ENCODE results near the gene MALSU1.

MALSU1 gene

DNA sequence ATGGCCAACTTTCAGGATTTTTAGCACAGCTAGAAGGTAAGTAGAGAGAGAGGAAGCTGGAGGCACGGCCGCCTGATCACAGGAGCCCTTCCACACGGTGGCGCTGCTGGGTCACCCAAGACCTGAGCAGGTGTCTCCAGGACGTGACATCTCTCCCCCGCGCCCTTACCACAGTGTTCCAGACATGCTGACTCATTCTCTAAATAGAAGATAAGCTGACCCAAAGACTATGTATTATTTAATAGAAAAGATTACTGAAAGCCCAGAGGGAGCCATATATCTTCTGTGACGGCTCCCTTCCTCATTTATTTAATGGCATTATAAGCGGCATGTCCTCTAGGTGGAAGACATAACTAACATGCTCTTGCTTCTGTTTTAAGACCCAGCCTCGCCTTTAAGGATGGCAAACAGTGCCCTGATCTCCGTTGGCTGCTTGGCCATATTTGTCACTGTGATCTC, 26.0 kb upstream of the MALSU1 start:
- H3K9ac ChIP-seq (ENCODE audit: low read length): no peak overlapping the region
- H3K27me3 ChIP-seq (ENCODE audit: control insufficient read depth, insufficient read depth, low read length): no peaks in the 10 kb centered on the region
- H3K4me3 ChIP-seq (ENCODE audit: low read length): no peak overlapping the region
- H3K4me1 ChIP-seq (ENCODE audit: control insufficient read depth, insufficient read depth, low read length): peaks cover 6% of the 10 kb centered on the region
- H3K36me3 ChIP-seq (ENCODE audit: control insufficient read depth, insufficient read depth, low read length): no peaks in the 10 kb centered on the region
- no peaks in the 10 kb centered on the region for H3K9me3 ChIP-seq (ENCODE audit: control insufficient read depth, low read length)

DNA sequence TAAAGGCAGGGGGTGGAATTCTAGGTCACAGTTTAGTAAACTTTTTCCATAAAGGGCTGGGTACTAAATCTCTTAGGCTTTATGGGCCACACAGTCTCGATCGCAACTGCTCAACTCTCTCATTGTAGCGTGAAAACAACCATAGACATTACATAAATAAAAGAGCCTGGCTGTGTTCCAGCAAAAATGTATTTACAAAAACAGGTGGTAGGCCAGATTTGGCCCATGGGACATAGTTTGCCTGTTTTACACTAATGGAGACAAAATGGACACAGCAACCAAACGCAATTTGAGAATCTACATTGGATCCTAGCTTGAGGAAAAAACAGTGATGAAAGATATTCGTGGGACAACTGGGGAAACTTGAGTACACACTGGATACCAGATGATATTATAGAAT, 23.2 kb upstream of the MALSU1 start:
- Histone ChIP-seq H3K4me1 (ENCODE audit: control insufficient read depth, insufficient read depth, low read length) (peaks cover 6% of the 10 kb centered on the region), H3K27me3 (ENCODE audit: control insufficient read depth, insufficient read depth, low read length) (no peaks in the 10 kb centered on the region), H3K36me3 (ENCODE audit: control insufficient read depth, insufficient read depth, low read length) (no peaks in the 10 kb centered on the region), H3K9ac (ENCODE audit: low read length) (no peak overlapping the region), H3K4me3 (ENCODE audit: low read length) (no peak overlapping the region), H3K9me3 (ENCODE audit: control insufficient read depth, low read length) (no peaks in the 10 kb centered on the region)

DNA sequence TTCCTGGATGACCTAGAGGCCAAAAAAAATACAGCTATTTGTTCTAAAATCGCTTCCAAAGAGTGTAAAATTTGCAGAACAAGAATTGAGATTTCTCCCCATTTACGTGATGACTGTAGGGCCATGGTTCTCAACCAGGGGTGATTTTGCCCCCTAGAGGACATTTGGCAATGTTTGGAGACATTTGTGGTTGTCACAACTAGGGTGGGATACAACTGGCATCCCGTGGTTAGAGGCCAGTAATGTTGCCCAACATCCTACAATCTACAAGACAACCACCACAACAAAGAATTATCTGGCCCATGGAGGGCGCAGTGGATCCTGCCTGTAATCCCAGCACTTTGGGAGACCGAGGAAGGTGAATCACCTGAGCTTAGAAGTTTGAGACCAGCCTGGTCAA, 22.8 kb upstream of the MALSU1 start:
- Histone ChIP-seq H3K4me3 (ENCODE audit: low read length) (no peak overlapping the region), H3K9ac (ENCODE audit: low read length) (no peak overlapping the region), H3K4me1 (ENCODE audit: control insufficient read depth, insufficient read depth, low read length) (peaks cover 6% of the 10 kb centered on the region), H3K27me3 (ENCODE audit: control insufficient read depth, insufficient read depth, low read length) (no peaks in the 10 kb centered on the region), H3K36me3 (ENCODE audit: control insufficient read depth, insufficient read depth, low read length) (no peaks in the 10 kb centered on the region), H3K9me3 (ENCODE audit: control insufficient read depth, low read length) (no peaks in the 10 kb centered on the region)

DNA sequence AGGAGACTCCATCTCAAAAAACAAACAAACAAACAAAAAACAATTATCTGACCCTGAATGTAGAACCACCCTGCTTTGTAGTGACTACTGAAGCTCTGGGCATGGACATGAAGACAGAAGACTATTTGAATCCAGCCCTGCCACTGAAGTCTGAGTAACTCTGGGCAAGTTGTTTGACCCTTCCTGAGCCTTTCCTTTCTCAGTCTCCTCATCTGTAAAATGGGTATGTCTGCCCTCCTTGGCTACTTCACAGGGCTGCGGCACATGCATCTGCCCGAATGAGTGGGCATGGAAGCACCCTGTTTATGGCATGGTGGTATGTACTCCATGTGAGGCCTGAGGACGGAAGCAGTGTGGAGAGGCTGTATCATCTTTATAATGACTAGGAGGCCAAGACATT, 22.2 kb upstream of the MALSU1 start:
- Histone ChIP-seq H3K9ac (ENCODE audit: low read length) (no peak overlapping the region), H3K4me1 (ENCODE audit: control insufficient read depth, insufficient read depth, low read length) (peaks cover 6% of the 10 kb centered on the region), H3K9me3 (ENCODE audit: control insufficient read depth, low read length) (no peaks in the 10 kb centered on the region), H3K4me3 (ENCODE audit: low read length) (no peak overlapping the region), H3K27me3 (ENCODE audit: control insufficient read depth, insufficient read depth, low read length) (no peaks in the 10 kb centered on the region), H3K36me3 (ENCODE audit: control insufficient read depth, insufficient read depth, low read length) (no peaks in the 10 kb centered on the region)

DNA sequence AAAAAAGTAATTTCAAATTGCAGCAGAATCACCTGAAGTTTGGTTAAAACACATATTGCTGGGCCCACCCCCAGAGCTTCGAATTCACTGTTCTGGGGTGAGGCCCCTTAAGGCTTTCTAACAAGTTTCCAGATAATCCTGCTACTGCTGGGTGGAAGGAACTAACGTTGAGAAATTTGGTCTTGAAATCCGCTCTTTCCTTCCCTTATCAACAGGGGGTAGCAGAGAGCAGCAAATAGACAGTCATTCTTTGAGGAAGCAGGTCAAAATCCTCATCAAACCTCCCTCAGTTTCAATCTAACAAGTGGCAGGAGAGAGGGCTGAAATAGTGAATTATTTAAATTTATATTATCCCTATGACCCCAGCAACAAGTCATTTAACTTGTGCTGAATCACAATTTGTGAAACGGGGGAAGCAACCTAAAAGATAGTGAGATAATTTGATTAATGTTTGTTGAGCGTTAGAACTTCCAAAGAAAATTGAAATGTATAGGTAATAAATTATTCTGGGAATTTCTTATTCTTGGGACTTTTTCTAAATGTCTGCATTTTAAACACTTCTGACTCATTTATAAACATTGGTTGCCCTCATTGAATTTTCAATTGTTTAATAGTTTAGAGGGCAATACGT, 21.7 kb upstream of the MALSU1 start:
- no peaks in the 10 kb centered on the region for H3K36me3 ChIP-seq (ENCODE audit: control insufficient read depth, insufficient read depth, low read length)
- H3K4me1 ChIP-seq (ENCODE audit: control insufficient read depth, insufficient read depth, low read length): peaks cover 6% of the 10 kb centered on the region
- no peak overlapping the region for H3K9ac ChIP-seq (ENCODE audit: low read length)
- H3K9me3 ChIP-seq (ENCODE audit: control insufficient read depth, low read length): no peaks in the 10 kb centered on the region
- H3K4me3 ChIP-seq (ENCODE audit: low read length): no peak overlapping the region
- H3K27me3 ChIP-seq (ENCODE audit: control insufficient read depth, insufficient read depth, low read length): no peaks in the 10 kb centered on the region

DNA sequence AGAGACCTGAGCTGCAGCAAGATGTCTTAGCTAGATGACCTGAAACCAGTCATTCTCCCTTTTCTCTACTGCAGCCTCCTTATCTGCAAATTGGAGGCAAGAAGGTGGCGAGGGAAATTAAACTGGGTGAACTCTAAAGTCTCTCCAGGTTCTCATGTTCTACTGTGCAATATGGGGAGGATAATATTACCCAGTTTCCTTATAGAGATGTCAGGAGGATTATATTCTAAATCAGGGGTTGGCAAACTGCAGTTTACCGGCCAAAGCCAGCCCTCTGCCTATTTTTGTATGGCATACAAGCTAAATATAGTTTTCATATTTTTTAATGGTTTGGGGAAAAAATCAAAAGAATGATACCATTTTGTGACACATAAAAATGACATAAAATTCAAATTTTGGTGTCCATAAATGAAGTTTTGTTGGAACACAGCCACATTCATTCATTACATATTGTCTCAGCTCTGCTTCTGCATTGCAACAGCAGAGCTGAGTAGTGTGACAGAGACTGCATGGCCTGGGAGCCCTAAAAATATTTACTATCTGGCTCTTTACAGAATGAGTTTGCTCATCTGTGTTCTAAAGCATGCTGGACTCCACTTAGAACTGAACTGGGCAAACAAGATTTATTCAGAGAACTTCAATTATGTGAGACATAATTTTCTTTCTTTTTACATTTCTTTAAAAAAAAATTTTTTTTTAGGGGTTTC, 19.2 kb upstream of the MALSU1 start:
- Histone ChIP-seq H3K27me3 (ENCODE audit: control insufficient read depth, insufficient read depth, low read length) (no peaks in the 10 kb centered on the region), H3K36me3 (ENCODE audit: control insufficient read depth, insufficient read depth, low read length) (no peaks in the 10 kb centered on the region), H3K4me1 (ENCODE audit: control insufficient read depth, insufficient read depth, low read length) (no peaks in the 10 kb centered on the region), H3K9me3 (ENCODE audit: control insufficient read depth, low read length) (no peaks in the 10 kb centered on the region), H3K4me3 (ENCODE audit: low read length) (no peak overlapping the region), H3K9ac (ENCODE audit: low read length) (no peak overlapping the region)

DNA sequence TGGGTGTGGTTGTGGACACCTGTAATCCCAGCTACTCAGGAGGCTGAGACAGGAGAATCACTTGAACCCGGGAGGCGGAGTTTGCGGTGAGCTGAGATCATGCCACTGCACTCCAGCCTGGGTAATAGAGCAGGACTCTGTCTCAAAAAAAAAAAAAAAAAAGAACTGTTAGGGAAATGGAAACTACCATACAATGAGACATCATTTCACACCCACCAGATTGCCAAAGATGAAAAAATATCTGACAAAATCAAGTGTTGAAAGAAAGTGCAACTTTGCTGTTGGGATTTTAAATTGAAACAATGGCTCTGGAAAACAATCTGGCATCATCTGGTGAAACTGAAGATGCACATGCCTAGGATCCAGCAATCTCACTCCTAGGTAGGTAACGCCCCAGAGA, 16.1 kb upstream of the MALSU1 start:
- Histone ChIP-seq H3K27me3 (ENCODE audit: control insufficient read depth, insufficient read depth, low read length) (no peaks in the 10 kb centered on the region), H3K9me3 (ENCODE audit: control insufficient read depth, low read length) (no peaks in the 10 kb centered on the region), H3K4me3 (ENCODE audit: low read length) (no peak overlapping the region)

DNA sequence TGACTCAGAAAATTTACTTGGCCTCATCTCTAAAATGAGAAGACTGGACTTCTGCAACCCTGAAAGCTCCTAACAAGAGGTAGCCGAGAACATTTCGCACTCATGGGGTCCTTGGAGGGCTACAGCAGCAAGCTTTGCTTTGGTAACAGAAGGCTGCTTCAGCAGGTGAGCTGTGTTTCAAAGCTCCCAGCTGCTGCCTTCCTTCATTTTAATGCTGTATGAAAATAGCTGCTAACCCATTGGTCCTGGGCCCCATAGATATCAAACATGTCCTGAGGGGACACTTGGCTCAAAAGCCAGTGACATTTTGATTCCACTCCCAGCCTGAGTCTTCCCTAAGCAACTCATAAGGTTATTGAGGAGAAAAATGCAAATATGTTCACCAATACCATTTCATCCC, 14.3 kb upstream of the MALSU1 start:
- no peaks in the 10 kb centered on the region for H3K27me3 ChIP-seq (ENCODE audit: control insufficient read depth, insufficient read depth, low read length)
- no peak overlapping the region for H3K9ac ChIP-seq (ENCODE audit: low read length)
- no peaks in the 10 kb centered on the region for H3K9me3 ChIP-seq (ENCODE audit: control insufficient read depth, low read length)
- H3K4me1 ChIP-seq (ENCODE audit: control insufficient read depth, insufficient read depth, low read length): no peaks in the 10 kb centered on the region
- H3K4me3 ChIP-seq (ENCODE audit: low read length): no peak overlapping the region
- no peaks in the 10 kb centered on the region for H3K36me3 ChIP-seq (ENCODE audit: control insufficient read depth, insufficient read depth, low read length)

More for the DNA sequence above, 16.1 kb upstream of the MALSU1 start:
- Histone ChIP-seq H3K4me1 (ENCODE audit: control insufficient read depth, insufficient read depth, low read length) (no peaks in the 10 kb centered on the region), H3K36me3 (ENCODE audit: control insufficient read depth, insufficient read depth, low read length) (no peaks in the 10 kb centered on the region), H3K9ac (ENCODE audit: low read length) (no peak overlapping the region)

DNA sequence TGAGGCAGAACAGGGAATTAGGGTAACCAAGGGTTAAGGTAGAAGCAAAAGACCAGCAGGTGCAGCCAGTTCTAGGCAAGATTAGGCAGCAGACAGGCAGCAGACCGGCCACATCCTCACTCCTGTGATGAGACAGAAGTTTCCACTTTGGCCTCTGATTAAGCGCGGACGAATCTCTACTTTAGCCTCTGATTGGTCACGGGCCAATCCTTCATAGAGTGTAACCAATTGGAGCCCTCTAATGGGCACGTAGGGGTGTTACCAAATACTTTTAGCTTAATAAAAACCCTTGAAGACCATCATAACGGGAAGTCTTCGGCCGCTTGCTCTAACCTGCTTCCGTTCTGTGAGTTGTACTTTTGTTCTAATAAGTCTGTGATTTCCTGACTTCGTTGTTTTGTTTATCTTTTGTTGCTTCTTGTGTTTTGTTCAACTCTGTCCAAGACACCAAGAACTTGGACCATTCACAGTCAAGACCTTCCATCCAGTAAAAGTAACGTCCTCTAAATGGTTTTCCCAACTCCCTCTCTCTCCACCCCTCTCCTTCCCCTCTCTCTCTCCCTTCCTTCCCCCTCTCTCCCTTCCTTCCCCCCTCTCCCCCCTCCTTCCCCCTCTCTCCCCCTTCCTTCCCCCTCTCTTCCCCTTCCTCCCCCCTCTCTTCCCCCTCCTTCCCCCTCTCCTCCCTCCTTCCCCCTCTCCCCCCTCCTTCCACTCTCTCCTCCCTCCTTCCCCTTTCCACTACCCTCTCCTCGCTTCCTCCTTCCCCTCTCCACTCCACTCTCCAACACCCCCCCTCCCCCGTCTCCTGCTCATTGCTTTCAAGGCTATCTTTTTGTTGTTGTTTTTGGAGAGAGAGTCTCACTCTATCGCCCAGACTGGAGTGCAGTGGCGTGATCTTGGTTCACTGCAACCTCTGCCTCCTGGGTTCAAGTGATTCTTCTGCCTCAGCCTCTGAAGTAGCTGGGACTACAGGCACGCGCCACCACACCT, 13.2 kb upstream of the MALSU1 start:
- no peak overlapping the region for H3K4me3 ChIP-seq (ENCODE audit: low read length)

DNA sequence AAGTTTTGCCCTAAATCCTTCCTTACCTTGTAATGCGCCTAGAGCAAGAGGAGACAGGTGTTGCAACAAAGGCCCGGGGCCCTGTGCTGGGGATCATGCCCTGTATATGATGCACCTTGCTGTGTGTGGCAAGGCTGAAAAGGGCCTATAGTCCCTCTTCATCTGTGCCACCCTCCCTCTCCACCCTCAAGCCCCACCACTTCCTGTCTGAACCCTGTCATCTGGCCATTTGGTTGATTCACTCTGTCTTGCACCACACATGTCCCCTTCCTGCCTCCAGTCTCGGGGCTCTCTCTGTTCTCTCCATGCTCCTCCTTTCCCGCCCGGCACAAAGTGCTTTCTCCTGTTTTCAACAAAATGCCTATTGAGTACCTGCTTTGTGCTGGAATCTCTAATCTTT, 11.5 kb upstream of the MALSU1 start:
- Histone ChIP-seq H3K9ac (ENCODE audit: low read length) (no peak overlapping the region), H3K4me3 (ENCODE audit: low read length) (no peak overlapping the region), H3K4me1 (ENCODE audit: control insufficient read depth, insufficient read depth, low read length) (no peaks in the 10 kb centered on the region), H3K36me3 (ENCODE audit: control insufficient read depth, insufficient read depth, low read length) (no peaks in the 10 kb centered on the region), H3K27me3 (ENCODE audit: control insufficient read depth, insufficient read depth, low read length) (no peaks in the 10 kb centered on the region), H3K9me3 (ENCODE audit: control insufficient read depth, low read length) (no peaks in the 10 kb centered on the region)

More for the DNA sequence above, 13.2 kb upstream of the MALSU1 start:
- Histone ChIP-seq H3K27me3 (ENCODE audit: control insufficient read depth, insufficient read depth, low read length) (no peaks in the 10 kb centered on the region), H3K9me3 (ENCODE audit: control insufficient read depth, low read length) (no peaks in the 10 kb centered on the region), H3K9ac (ENCODE audit: low read length) (no peak overlapping the region), H3K4me1 (ENCODE audit: control insufficient read depth, insufficient read depth, low read length) (no peaks in the 10 kb centered on the region), H3K36me3 (ENCODE audit: control insufficient read depth, insufficient read depth, low read length) (no peaks in the 10 kb centered on the region)

DNA sequence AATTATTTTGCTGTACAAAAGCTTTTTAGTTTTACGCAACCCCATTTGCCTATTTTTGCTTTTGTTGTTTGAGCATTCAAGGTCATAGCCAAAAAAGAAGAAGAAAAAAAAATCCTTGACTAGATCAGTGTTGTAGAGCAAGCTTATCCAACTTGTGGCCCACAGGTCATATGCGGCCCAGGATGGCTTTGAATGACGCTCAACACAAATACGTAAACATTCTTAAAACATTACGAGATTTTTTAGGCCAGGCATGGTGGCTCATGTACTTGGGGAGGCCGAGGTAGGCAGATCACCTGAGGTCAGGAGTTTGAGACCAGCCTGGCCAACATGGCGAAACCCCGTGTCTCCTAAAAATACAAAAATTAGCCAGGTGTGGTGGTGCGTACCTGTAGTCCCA, 8.1 kb upstream of the MALSU1 start:
- Histone ChIP-seq H3K4me1 (ENCODE audit: control insufficient read depth, insufficient read depth, low read length) (peaks cover 3% of the 10 kb centered on the region), H3K27me3 (ENCODE audit: control insufficient read depth, insufficient read depth, low read length) (no peaks in the 10 kb centered on the region), H3K36me3 (ENCODE audit: control insufficient read depth, insufficient read depth, low read length) (no peaks in the 10 kb centered on the region), H3K9me3 (ENCODE audit: control insufficient read depth, low read length) (no peaks in the 10 kb centered on the region), H3K9ac (ENCODE audit: low read length) (no peak overlapping the region), H3K4me3 (ENCODE audit: low read length) (no peak overlapping the region)

All from mucosa of stomach (tissue), 1 donor.